Purkinje cell (primary cell): ENCODE measurements around the gene PCBP2. TPM values are rescaled to one million over a fixed set of nuclear protein-coding genes. Genes with fewer than 3 reads are reported as not detected.

Experiments
- polyA plus RNA-seq: library from polyadenylated mRNA; unstranded; fragments of >200 nt; fragmentation: Nextera tagmentation; gene quantifications from 2 replicates; pipeline ENCODE4 v1.2.1, GENCODE V29; 2014

Gene PCBP2
- polyA plus RNA-seq = 111 and 125 TPM in 2 replicates

GRCh38 chr12:53451661-53452158 is at the start of gene PCBP2:
Gene PCBP2 (plus strand): TSS chr12:53452102. CDS start chr12:53454801, 2,699 bp downstream.

GRCh38 chr12:53423597-53423996 is 28.3 kb upstream of the PCBP2 start, which contains the start of gene AMHR2:
Gene AMHR2 (plus strand): TSS chr12:53423855. CDS start chr12:53423935, 80 bp downstream.

GRCh38 chr12:53441040-53441833 is 10.7 kb upstream of the PCBP2 start, which contains the start of gene PRR13:
Gene PRR13 (plus strand): TSS chr12:53441734. CDS start chr12:53442715, 981 bp downstream.

GRCh38 chr12:53499266-53500141 is 47.6 kb downstream of the PCBP2 start, which contains the start of gene MAP3K12:
Gene MAP3K12 (minus strand): TSS chr12:53499458. CDS start chr12:53487391, 12,067 bp downstream.

GRCh38 chr12:53500776-53501614 is 49.1 kb downstream of the PCBP2 start, which contains the start of gene TARBP2:
Gene TARBP2 (plus strand): TSS chr12:53501283. CDS start chr12:53501409, 126 bp downstream.

GRCh38 chr12:53506881-53507602 is 55.1 kb downstream of the PCBP2 start, which contains the start of gene NPFF:
Gene NPFF (minus strand): TSS chr12:53507484. CDS start chr12:53507474, 10 bp downstream.

Other genes with a start within 250 kb of the PCBP2 start
- gene ITGB7, start 244.9 kb upstream of the PCBP2 start, polyA plus RNA-seq = not detected in 2 replicates
- gene RARG, start 219.9 kb upstream of the PCBP2 start, polyA plus RNA-seq = 0.32 and 0.74 TPM in 2 replicates
- gene ESPL1, start 183.8 kb upstream of the PCBP2 start, polyA plus RNA-seq = not detected in 2 replicates
- gene PFDN5, start 156.6 kb upstream of the PCBP2 start, polyA plus RNA-seq = 1,122 and 1,202 TPM in 2 replicates
- 60.1 and 92.0 TPM in 2 replicates for gene MYG1, start 152.4 kb upstream of the PCBP2 start, polyA plus RNA-seq
- 6.3 and 19.0 TPM in 2 replicates for gene AAAS, start 130.5 kb upstream of the PCBP2 start, polyA plus RNA-seq
- not detected in 2 replicates for gene SP7, start 115.7 kb upstream of the PCBP2 start, polyA plus RNA-seq
- 1.1 and 2.2 TPM in 2 replicates for gene SP1, start 71.9 kb upstream of the PCBP2 start, polyA plus RNA-seq
- gene AMHR2, start 28.2 kb upstream of the PCBP2 start, polyA plus RNA-seq = not detected in 2 replicates
- 89.8 and 98.6 TPM in 2 replicates for gene PRR13, start 10.4 kb upstream of the PCBP2 start, polyA plus RNA-seq
- gene MAP3K12, start 47.4 kb downstream of the PCBP2 start, polyA plus RNA-seq = 3.2 and 4.6 TPM in 2 replicates
- 4.4 and 5.7 TPM in 2 replicates for gene TARBP2, start 49.2 kb downstream of the PCBP2 start, polyA plus RNA-seq
- 0.91 TPM in 1 of 2 replicates, not detected in the other for gene NPFF, start 55.4 kb downstream of the PCBP2 start, polyA plus RNA-seq
- 3.7 and 20.9 TPM in 2 replicates for gene ATF7, start 174.3 kb downstream of the PCBP2 start, polyA plus RNA-seq
- gene ATP5MC2, start 224.0 kb downstream of the PCBP2 start, polyA plus RNA-seq = 664 and 682 TPM in 2 replicates